ENCODE measurements around the gene HIVEP2. TPM values are rescaled to one million over a fixed set of nuclear protein-coding genes. Genes with fewer than 3 reads are reported as not detected.

Gene HIVEP2
- total and polyA plus RNA-seq, 2 donors (not counting 1 experiment from before 2014, with no cell fraction given) = 5.8 to 31.9 TPM

DNA sequence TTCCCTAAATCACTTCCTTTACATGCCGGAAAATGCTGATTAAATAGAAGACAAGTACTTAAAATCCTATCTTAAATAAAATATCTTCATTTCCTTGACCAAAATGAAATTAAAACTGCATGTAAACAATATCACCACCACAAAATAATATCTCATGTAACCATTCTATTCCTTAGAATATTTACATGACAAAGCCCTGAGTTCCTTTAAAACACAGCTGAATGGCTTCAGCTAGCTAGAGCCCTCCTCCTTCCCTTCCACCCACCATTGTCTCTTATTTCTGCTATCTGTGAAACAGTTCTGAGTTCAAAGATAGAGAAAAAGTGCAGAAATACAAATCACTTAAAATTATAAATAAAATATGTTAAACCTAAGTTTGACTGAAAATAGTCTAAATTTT is 103.1 kb downstream of the HIVEP2 start:
- ChIA-PET POLR2A (interaction anchor here (0.7 kb wide), 1 partner anchor 109 kb away, joined by 5 read pairs; no protein-coding TSS in a partner anchor), CTCF (interaction anchor here (0.8 to 2.2 kb wide), 6 partner anchors 15 to 149 kb away, joined by 3 to 8 read pairs (median 4); no protein-coding TSS in a partner anchor)
- H4K20me1 ChIP-seq (ENCODE audit: control insufficient read depth, insufficient read depth, low read length, poor library complexity, severe bottlenecking) = no peaks in the 10 kb centered on the region
- no peak for ATAC-seq (ENCODE audit: low read depth)
- no peaks in the 10 kb centered on the region for H3K27me3 ChIP-seq (replicated peaks in 1 of 4; ENCODE audit: control extremely low read depth in 1 of 4, control insufficient read depth in 3 of 4, insufficient read depth in 4 of 4, low read length in 3 of 4)
- peak overlapping the region; percentile 86 to 94 for H3K27ac ChIP-seq (ENCODE audit: low read length in 2 of 2)
- peaks cover 85% of the 10 kb centered on the region for H3K79me2 ChIP-seq (ENCODE audit: control insufficient read depth, insufficient read depth, low read length)
- peak overlapping the region; percentile 81 for H3K4me2 ChIP-seq (replicated peaks; ENCODE audit: low read depth, low read length, poor library complexity, severe bottlenecking)
- no peaks in the 10 kb centered on the region for H3K9me3 Mint-ChIP-seq (ENCODE audit: insufficient read depth)
- no peaks in the 10 kb centered on the region for H3K27me3 Mint-ChIP-seq
- H2AFZ ChIP-seq (ENCODE audit: insufficient read depth, low read depth, low read length, poor library complexity, severe bottlenecking) = peak overlapping the region; percentile 69
- peak overlapping the region; percentile 15 to 71 (median 45) for H3K4me3 ChIP-seq (ENCODE audit: control extremely low read depth in 1 of 5, extremely low read depth in 1 of 5, insufficient read depth in 1 of 5, low read depth in 2 of 5, low read length in 4 of 5)
- TF ChIP-seq, protein P1, sequence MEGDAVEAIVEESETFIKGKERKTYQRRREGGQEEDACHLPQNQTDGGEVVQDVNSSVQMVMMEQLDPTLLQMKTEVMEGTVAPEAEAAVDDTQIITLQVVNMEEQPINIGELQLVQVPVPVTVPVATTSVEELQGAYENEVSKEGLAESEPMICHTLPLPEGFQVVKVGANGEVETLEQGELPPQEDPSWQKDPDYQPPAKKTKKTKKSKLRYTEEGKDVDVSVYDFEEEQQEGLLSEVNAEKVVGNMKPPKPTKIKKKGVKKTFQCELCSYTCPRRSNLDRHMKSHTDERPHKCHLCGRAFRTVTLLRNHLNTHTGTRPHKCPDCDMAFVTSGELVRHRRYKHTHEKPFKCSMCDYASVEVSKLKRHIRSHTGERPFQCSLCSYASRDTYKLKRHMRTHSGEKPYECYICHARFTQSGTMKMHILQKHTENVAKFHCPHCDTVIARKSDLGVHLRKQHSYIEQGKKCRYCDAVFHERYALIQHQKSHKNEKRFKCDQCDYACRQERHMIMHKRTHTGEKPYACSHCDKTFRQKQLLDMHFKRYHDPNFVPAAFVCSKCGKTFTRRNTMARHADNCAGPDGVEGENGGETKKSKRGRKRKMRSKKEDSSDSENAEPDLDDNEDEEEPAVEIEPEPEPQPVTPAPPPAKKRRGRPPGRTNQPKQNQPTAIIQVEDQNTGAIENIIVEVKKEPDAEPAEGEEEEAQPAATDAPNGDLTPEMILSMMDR (IDR thresholded peaks at IDR 0.05) = no peak
- TF ChIP-seq EZH2 (IDR thresholded peaks at IDR 0.05; ENCODE audit: borderline replicate concordance, insufficient read depth, low read depth, low read length, poor library complexity, severe bottlenecking) = no peak
- peaks cover 83% of the 10 kb centered on the region for H3K4me1 Mint-ChIP-seq
- H3K36me3 ChIP-seq (replicated peaks in 1 of 2; ENCODE audit: control extremely low read depth in 1 of 2, control insufficient read depth in 1 of 2, extremely low read depth in 1 of 2, insufficient read depth in 2 of 2, low read length in 1 of 2) = no peaks in the 10 kb centered on the region
- WGBS (ENCODE audit: insufficient coverage) = no CpG with 5 or more reads among the region's 1 CpG
- H3K9me3 ChIP-seq (ENCODE audit: control extremely low read depth in 1 of 3, control insufficient read depth in 2 of 3, insufficient read depth in 1 of 3, low read length in 2 of 3) = no peaks in the 10 kb centered on the region
- peaks cover 58 to 60% of the 10 kb centered on the region in 2 donors for H3K4me1 ChIP-seq (ENCODE audit: control insufficient read depth in 2 of 2, insufficient read depth in 2 of 2, low read length in 2 of 2)
- peak overlapping the region; percentile 74 for H3K4me3 Mint-ChIP-seq
- intact Hi-C loops (cut with micrococcal nuclease) = loop anchor here (1.0 to 5.0 kb wide), 2 partner anchors 85 to 102 kb away; no protein-coding TSS in a partner anchor
- no peak for DNase-seq
- H3K27ac Mint-ChIP-seq = peak overlapping the region; percentile 95
- H3K9ac ChIP-seq (ENCODE audit: low read length) = peak overlapping the region; percentile 67

DNA sequence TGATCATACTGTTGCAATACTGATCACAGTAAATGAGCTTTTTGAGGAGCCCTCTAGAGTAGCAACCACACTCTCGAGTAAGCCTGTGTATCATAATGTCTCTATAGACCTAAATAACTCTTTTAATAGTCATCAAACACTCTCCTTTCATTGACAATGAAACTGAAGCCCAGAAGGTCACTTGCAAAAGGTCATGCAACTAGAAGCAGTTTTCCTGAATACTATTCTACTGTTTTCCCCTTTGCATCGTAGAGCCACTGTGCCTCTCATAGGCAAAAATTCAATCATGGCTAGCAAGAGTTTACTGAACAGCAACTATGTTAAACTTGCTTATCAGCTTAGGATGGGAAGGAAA is 105.3 kb downstream of the HIVEP2 start:
- H3K4me1 ChIP-seq (ENCODE audit: control insufficient read depth in 2 of 2, insufficient read depth in 2 of 2, low read length in 2 of 2) = peaks cover 36 to 40% of the 10 kb centered on the region in 2 donors
- peak overlapping the region; percentile 80 for H3K27ac Mint-ChIP-seq

More for the DNA sequence above, 105.3 kb downstream of the HIVEP2 start:
- peak overlapping the region in 1 of 5 experiments; percentile 4 for H3K4me3 ChIP-seq (ENCODE audit: control extremely low read depth in 1 of 5, extremely low read depth in 1 of 5, insufficient read depth in 1 of 5, low read depth in 2 of 5, low read length in 4 of 5)
- no peak overlapping the region for H3K9ac ChIP-seq (ENCODE audit: low read length)
- H3K79me2 ChIP-seq (ENCODE audit: control insufficient read depth, insufficient read depth, low read length) = peaks cover 80% of the 10 kb centered on the region
- peak overlapping the region; percentile 65 for H3K4me3 Mint-ChIP-seq
- intact Hi-C loops (cut with micrococcal nuclease) = loop anchor here (5.0 to 10.0 kb wide), 2 partner anchors 88 to 185 kb away; no protein-coding TSS in a partner anchor
- CTCF ChIA-PET = interaction anchor here (0.9 to 1.4 kb wide), 5 partner anchors 11 to 145 kb away, joined by 3 to 4 read pairs (median 3); no protein-coding TSS in a partner anchor
- peaks cover 2 to 5% of the 10 kb centered on the region in 2 experiments for H3K36me3 ChIP-seq (replicated peaks in 1 of 2; ENCODE audit: control extremely low read depth in 1 of 2, control insufficient read depth in 1 of 2, extremely low read depth in 1 of 2, insufficient read depth in 2 of 2, low read length in 1 of 2)
- no peaks in the 10 kb centered on the region for H3K27me3 ChIP-seq (replicated peaks in 1 of 4; ENCODE audit: control extremely low read depth in 1 of 4, control insufficient read depth in 3 of 4, insufficient read depth in 4 of 4, low read length in 3 of 4)
- H3K9me3 ChIP-seq (ENCODE audit: control extremely low read depth in 1 of 3, control insufficient read depth in 2 of 3, insufficient read depth in 1 of 3, low read length in 2 of 3) = no peaks in the 10 kb centered on the region
- 71% methylated on average over 1 of the region's 2 CpGs for WGBS (ENCODE audit: insufficient coverage)
- H3K4me2 ChIP-seq (replicated peaks; ENCODE audit: low read depth, low read length, poor library complexity, severe bottlenecking) = peak overlapping the region; percentile 40
- POLR2A ChIA-PET = no interaction called here
- H2AFZ ChIP-seq (ENCODE audit: insufficient read depth, low read depth, low read length, poor library complexity, severe bottlenecking) = peak overlapping the region; percentile 1
- no peaks in the 10 kb centered on the region for H3K9me3 Mint-ChIP-seq (ENCODE audit: insufficient read depth)
- H3K27ac ChIP-seq (ENCODE audit: low read length in 2 of 2) = peak overlapping the region; percentile 14 to 18
- H4K20me1 ChIP-seq (ENCODE audit: control insufficient read depth, insufficient read depth, low read length, poor library complexity, severe bottlenecking) = no peaks in the 10 kb centered on the region
- no peak for DNase-seq
- no peaks in the 10 kb centered on the region for H3K27me3 Mint-ChIP-seq
- TF ChIP-seq, protein P1 (IDR thresholded peaks at IDR 0.05) = no peak
- no peak for TF ChIP-seq EZH2 (IDR thresholded peaks at IDR 0.05; ENCODE audit: borderline replicate concordance, insufficient read depth, low read depth, low read length, poor library complexity, severe bottlenecking)
- no peak for ATAC-seq (ENCODE audit: low read depth)
- H3K4me1 Mint-ChIP-seq = peaks cover 70% of the 10 kb centered on the region
